Keratinocyte (primary cell): Measurements from ENCODE around the gene LEO1. TPM values are rescaled to one million over a fixed set of nuclear protein-coding genes. Genes with fewer than 3 reads are reported as not detected.

Source experiments
- DNase-seq: peaks from one replicate; pipeline ENCODE4 v3.0.0-alpha.2; 2011; ENCODE audit warnings: low read depth, missing footprints, low spot score
- FAIRE-seq: peaks from 2 replicates; lab custom pipeline; 2011; peaks lifted over from hg19 to GRCh38; lab: Jason Lieb, UNC
- H2AFZ ChIP-seq: 2 replicates; pipeline ENCODE4 v1.6.0; 2012; ENCODE audit warnings: low read length, control low read depth, inconsistent platforms; ENCODE audit not compliant: control insufficient read depth
- H3K27ac ChIP-seq: 2 replicates; pipeline ENCODE4 v1.5.1; 2011; ENCODE audit warnings: low read length; ENCODE audit not compliant: control insufficient read depth, insufficient read depth
- H3K27me3 ChIP-seq: 3 replicates; pipeline ENCODE4 v1.6.0; 2011; ENCODE audit warnings: low read length; ENCODE audit not compliant: control insufficient read depth, insufficient read depth; ENCODE audit errors: extremely low read depth
- H3K36me3 ChIP-seq, 2 experiments: 2 replicates in 1 of 2; 3 replicates in 1 of 2; pipeline ENCODE4 v1.5.1; 2011; ENCODE audit warnings: low read length in 2 of 2, mild to moderate bottlenecking in 1 of 2; ENCODE audit not compliant: control insufficient read depth in 2 of 2, insufficient read depth in 2 of 2; ENCODE audit errors: extremely low read depth in 1 of 2
- H3K4me1 ChIP-seq: 3 replicates; pipeline ENCODE4 v1.5.1; 2011; ENCODE audit warnings: low read length; ENCODE audit not compliant: control insufficient read depth, insufficient read depth; ENCODE audit errors: extremely low read depth
- H3K4me2 ChIP-seq: 3 replicates; pipeline ENCODE4 v1.6.0; 2011; ENCODE audit warnings: low read depth, low read length; ENCODE audit not compliant: control insufficient read depth, insufficient read depth; ENCODE audit errors: extremely low read depth
- H3K4me3 ChIP-seq, 3 experiments: fragments of 200-600 bp in 1 of 3; sonication (generic) in 1 of 3; 2 replicates in 2 of 3; 3 replicates in 1 of 3; pipeline ENCODE4 v1.5.1; 2011 to 2016; ENCODE audit warnings: low read length in 3 of 3, mild to moderate bottlenecking in 3 of 3, control low read depth in 2 of 3, inconsistent platforms in 1 of 3, low read depth in 1 of 3, mixed read lengths in 1 of 3, mixed run types in 1 of 3, moderate library complexity in 1 of 3; ENCODE audit not compliant: control insufficient read depth in 2 of 3, insufficient read depth in 2 of 3; ENCODE audit errors: extremely low read depth in 1 of 3
- H3K79me2 ChIP-seq: 2 replicates; pipeline ENCODE4 v1.6.0; 2012; ENCODE audit warnings: low read length; ENCODE audit not compliant: control insufficient read depth, insufficient read depth
- H3K9ac ChIP-seq: 3 replicates; pipeline ENCODE4 v1.6.0; 2011; ENCODE audit warnings: low read length; ENCODE audit not compliant: control insufficient read depth, insufficient read depth; ENCODE audit errors: extremely low read depth
- H3K9me1 ChIP-seq: 3 replicates; pipeline ENCODE4 v1.6.0; 2011; ENCODE audit warnings: low read length; ENCODE audit not compliant: control insufficient read depth, insufficient read depth; ENCODE audit errors: extremely low read depth
- H3K9me3 ChIP-seq: 2 replicates; pipeline ENCODE4 v1.5.1; 2012; ENCODE audit warnings: low read depth, low read length; ENCODE audit not compliant: control insufficient read depth
- H4K20me1 ChIP-seq: 3 replicates; pipeline ENCODE4 v1.6.0; 2011; ENCODE audit warnings: low read length; ENCODE audit not compliant: control insufficient read depth, insufficient read depth; ENCODE audit errors: extremely low read depth
- EZH2 ChIP-seq: IDR thresholded peaks from one replicate; pipeline ENCODE4 v1.6.1; 2012; ENCODE audit warnings: inconsistent platforms, mild to moderate bottlenecking, low read length, moderate library complexity
- dilution Hi-C: fragments of 300-500 bp; cut with MboI; formaldehyde crosslinking; loops from one replicate; pipeline ENCODE4 v1.7.0; 2020; ENCODE audit warnings: low sequenced_read_pairs; ENCODE audit not compliant: extremely low pct_ligation_motif_present
- polyA plus RNA-seq, 5 experiments: library from polyadenylated mRNA; depleted of rRNA in 3 of 5; stranded (reverse) in 3 of 5; stranded (forward) in 1 of 5; unstranded in 1 of 5; fragments of >200 nt; gene quantifications; 1 replicate in 1 of 5; 2 replicates in 3 of 5; 3 replicates in 1 of 5; pipeline versions ENCODE4 v1.2.1 to v1.2.3, GENCODE V29; 2011 to 2012; ENCODE audit warnings: missing spikeins in 2 of 5, low read depth in 1 of 5, low replicate concordance in 1 of 5
- TF ChIP-seq, protein P1 (sequence below), 3 experiments: IDR thresholded peaks in 1 of 3; conservative IDR thresholded peaks in 1 of 3; optimal IDR thresholded peaks in 1 of 3; 2 replicates in 2 of 3; 3 replicates in 1 of 3; pipeline versions ENCODE3 to v1.5.1; 2011; ENCODE audit warnings: low read length in 3 of 3, mild to moderate bottlenecking in 3 of 3, moderate library complexity in 2 of 3, control low read depth in 1 of 3, inconsistent platforms in 1 of 3; ENCODE audit not compliant: insufficient read depth in 2 of 3; ENCODE audit errors: extremely low read depth in 1 of 3

Gene LEO1
- polyA plus RNA-seq, 1 donor (not counting 4 experiments of a cell fraction or from before 2014, with no cell fraction given): 12.5 TPM

DNA sequence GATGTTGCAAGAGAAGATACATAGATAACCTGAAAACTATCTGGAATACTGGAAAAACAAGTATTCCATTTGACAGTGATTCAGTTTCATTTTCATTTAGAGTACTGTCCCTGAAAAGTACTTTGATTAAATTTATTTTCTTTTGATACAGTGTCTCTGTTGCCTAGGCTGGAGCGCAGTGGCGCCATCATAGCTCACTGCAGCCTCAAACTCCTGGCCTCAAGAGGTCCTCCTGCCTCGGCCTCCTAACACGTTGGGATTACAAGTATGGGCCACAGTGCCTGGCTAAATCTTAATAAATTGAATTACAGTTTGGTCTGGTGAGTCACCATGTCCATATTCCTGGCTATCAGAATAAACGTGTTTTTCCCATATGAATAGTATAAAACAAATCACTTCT lies 1.6 kb upstream of the LEO1 start:
- DNase-seq: no peak
- Histone ChIP-seq H3K27ac (no peak overlapping the region), H3K4me2 (no peak overlapping the region), H3K9me1 (no peaks in the 10 kb centered on the region), H3K4me1 (peaks cover 11% of the 10 kb centered on the region), H3K9ac (no peak overlapping the region), H3K4me3 (no peak overlapping the region), H3K36me3 (no peaks in the 10 kb centered on the region), H4K20me1 (no peaks in the 10 kb centered on the region), H2AFZ (no peak overlapping the region), H3K79me2 (peaks cover 35% of the 10 kb centered on the region), H3K9me3 (no peaks in the 10 kb centered on the region), H3K27me3 (no peaks in the 10 kb centered on the region)
- FAIRE-seq: no peak
- dilution Hi-C loops: no loop called here
- TF ChIP-seq, protein P1, sequence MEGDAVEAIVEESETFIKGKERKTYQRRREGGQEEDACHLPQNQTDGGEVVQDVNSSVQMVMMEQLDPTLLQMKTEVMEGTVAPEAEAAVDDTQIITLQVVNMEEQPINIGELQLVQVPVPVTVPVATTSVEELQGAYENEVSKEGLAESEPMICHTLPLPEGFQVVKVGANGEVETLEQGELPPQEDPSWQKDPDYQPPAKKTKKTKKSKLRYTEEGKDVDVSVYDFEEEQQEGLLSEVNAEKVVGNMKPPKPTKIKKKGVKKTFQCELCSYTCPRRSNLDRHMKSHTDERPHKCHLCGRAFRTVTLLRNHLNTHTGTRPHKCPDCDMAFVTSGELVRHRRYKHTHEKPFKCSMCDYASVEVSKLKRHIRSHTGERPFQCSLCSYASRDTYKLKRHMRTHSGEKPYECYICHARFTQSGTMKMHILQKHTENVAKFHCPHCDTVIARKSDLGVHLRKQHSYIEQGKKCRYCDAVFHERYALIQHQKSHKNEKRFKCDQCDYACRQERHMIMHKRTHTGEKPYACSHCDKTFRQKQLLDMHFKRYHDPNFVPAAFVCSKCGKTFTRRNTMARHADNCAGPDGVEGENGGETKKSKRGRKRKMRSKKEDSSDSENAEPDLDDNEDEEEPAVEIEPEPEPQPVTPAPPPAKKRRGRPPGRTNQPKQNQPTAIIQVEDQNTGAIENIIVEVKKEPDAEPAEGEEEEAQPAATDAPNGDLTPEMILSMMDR (optimal IDR thresholded peaks at IDR 0.05 in 1 of 3, IDR thresholded peaks at IDR 0.05 in 1 of 3, conservative IDR thresholded peaks at IDR 0.05 in 1 of 3; ENCODE audit: extremely low read depth in 1 of 3, insufficient read depth in 2 of 3, low read length in 3 of 3): no peak
- no peak for TF ChIP-seq EZH2

DNA sequence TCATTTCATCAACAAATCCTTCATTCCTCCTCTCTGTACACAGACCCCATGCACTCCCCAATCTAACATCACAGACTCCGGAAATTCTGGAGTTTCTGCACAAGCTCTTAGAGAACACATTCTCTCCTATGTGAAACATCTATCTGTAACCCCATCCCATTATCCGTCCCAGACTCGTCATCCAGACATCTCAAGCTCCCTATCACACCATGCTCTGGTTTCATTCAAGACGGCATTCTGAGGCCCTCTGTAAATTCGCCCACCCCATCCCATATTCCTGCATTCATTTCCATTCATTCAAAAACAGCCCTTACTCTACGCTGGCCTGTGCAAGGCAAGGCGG lies 575 bp downstream of the LEO1 start:
- Histone ChIP-seq H3K27ac (peak overlapping the region; percentile 93), H3K36me3 (no peaks in the 10 kb centered on the region), H3K4me2 (peak overlapping the region; percentile 71), H3K79me2 (peaks cover 54% of the 10 kb centered on the region), H4K20me1 (no peaks in the 10 kb centered on the region), H3K4me1 (peaks cover 11% of the 10 kb centered on the region), H3K9me3 (no peaks in the 10 kb centered on the region), H2AFZ (peak overlapping the region; percentile 100), H3K9ac (peak overlapping the region; percentile 95), H3K9me1 (no peaks in the 10 kb centered on the region), H3K4me3 (peak overlapping the region; percentile 89 to 94 (median 94)), H3K27me3 (no peaks in the 10 kb centered on the region)
- TF ChIP-seq EZH2: no peak
- TF ChIP-seq, protein P1 (optimal IDR thresholded peaks at IDR 0.05 in 1 of 3, IDR thresholded peaks at IDR 0.05 in 1 of 3, conservative IDR thresholded peaks at IDR 0.05 in 1 of 3; ENCODE audit: extremely low read depth in 1 of 3, insufficient read depth in 2 of 3, low read length in 3 of 3): no peak
- FAIRE-seq (no peak), DNase-seq (no peak)
- dilution Hi-C loops: no loop called here
